SJCRH30 (cell line): ENCODE measurements around the gene PMF1. TPM values are rescaled to one million over a fixed set of nuclear protein-coding genes. Genes with fewer than 3 reads are reported as not detected.

Experiments
- DNase-seq, 2 experiments: peaks; one replicate each; pipeline ENCODE4 v3.0.0-alpha.2; 2015 to 2020
- H3K27ac ChIP-seq: fragments of 250-450 bp; sonication (Bioruptor Pico); 2 replicates; pipeline ENCODE4 v1.5.1; 2020; ENCODE audit warnings: mild to moderate bottlenecking, moderate library complexity
- H3K27me3 ChIP-seq: fragments of 250-450 bp; sonication (Bioruptor Pico); 2 replicates; pipeline ENCODE4 v1.5.1; 2020; ENCODE audit warnings: mild to moderate bottlenecking, moderate library complexity
- H3K36me3 ChIP-seq: fragments of 250-450 bp; sonication (Bioruptor Pico); 2 replicates; pipeline ENCODE4 v1.5.1; 2020; ENCODE audit warnings: mild to moderate bottlenecking, moderate library complexity
- H3K4me1 ChIP-seq: fragments of 250-450 bp; sonication (Bioruptor Pico); 2 replicates; pipeline ENCODE4 v1.5.1; 2020; ENCODE audit warnings: mild to moderate bottlenecking, moderate library complexity
- H3K4me3 ChIP-seq: fragments of 250-450 bp; sonication (Bioruptor Pico); 2 replicates; pipeline ENCODE4 v1.5.1; 2020; ENCODE audit warnings: mild to moderate bottlenecking, moderate library complexity
- H3K9me3 ChIP-seq: fragments of 250-450 bp; sonication (Bioruptor Pico); replicated peaks from 2 replicates; pipeline ENCODE4 v1.5.1; 2020; ENCODE audit warnings: mild to moderate bottlenecking, moderate library complexity
- total RNA-seq: library from RNA; depleted of rRNA; stranded (reverse); fragments of >200 nt; shearing (Covaris generic); gene quantifications from 2 replicates; pipeline ENCODE4 v1.2.3, GENCODE V29; 2014

Gene PMF1
- total RNA-seq, 1 experiment from 2014 or later = 59.7 TPM

GRCh38 chr1:156257711-156258110 lies 44.9 kb downstream of the PMF1 start:
- DNase-seq = no peak
- no peaks in the 10 kb centered on the region for H3K27me3 ChIP-seq
- no peak overlapping the region for H3K27ac ChIP-seq
- H3K4me3 ChIP-seq = no peak overlapping the region
- peaks cover 66% of the 10 kb centered on the region for H3K36me3 ChIP-seq
- no peaks in the 10 kb centered on the region for H3K9me3 ChIP-seq
- peaks cover 13% of the 10 kb centered on the region for H3K4me1 ChIP-seq

- H3K27me3 ChIP-seq = no peaks in the 10 kb centered on the region
- H3K36me3 ChIP-seq = peaks cover 70% of the 10 kb centered on the region
- no peak for DNase-seq
- H3K27ac ChIP-seq = no peak overlapping the region
- H3K9me3 ChIP-seq = no peaks in the 10 kb centered on the region
- no peak overlapping the region for H3K4me3 ChIP-seq
- peaks cover 13% of the 10 kb centered on the region for H3K4me1 ChIP-seq
Measured at GRCh38 chr1:156258859-156259258, 46.1 kb downstream of the PMF1 start.

GRCh38 chr1:156259805-156260204 lies 47.0 kb downstream of the PMF1 start:
- Histone ChIP-seq H3K27ac (no peak overlapping the region), H3K4me3 (no peak overlapping the region), H3K4me1 (peaks cover 13% of the 10 kb centered on the region), H3K9me3 (no peaks in the 10 kb centered on the region), H3K27me3 (no peaks in the 10 kb centered on the region), H3K36me3 (peaks cover 71% of the 10 kb centered on the region)
- DNase-seq = no peak

- Histone ChIP-seq H3K36me3 (peaks cover 72% of the 10 kb centered on the region), H3K4me3 (no peak overlapping the region), H3K27me3 (no peaks in the 10 kb centered on the region), H3K9me3 (no peaks in the 10 kb centered on the region), H3K27ac (peak overlapping the region; percentile 43; the same call in 1 of the 2 replicates), H3K4me1 (peaks cover 13% of the 10 kb centered on the region)
- DNase-seq = peak; percentile 88 to 94
Measured at GRCh38 chr1:156260896-156261295, 48.1 kb downstream of the PMF1 start.

- Histone ChIP-seq H3K36me3 (peaks cover 84% of the 10 kb centered on the region), H3K4me1 (peaks cover 13% of the 10 kb centered on the region), H3K27me3 (no peaks in the 10 kb centered on the region), H3K4me3 (no peak overlapping the region), H3K27ac (no peak overlapping the region), H3K9me3 (no peaks in the 10 kb centered on the region)
- DNase-seq = no peak
Measured at GRCh38 chr1:156262461-156263287, 49.9 kb downstream of the PMF1 start.

GRCh38 chr1:156263288-156263655 lies 50.5 kb downstream of the PMF1 start:
- Histone ChIP-seq H3K27ac (no peak overlapping the region), H3K9me3 (no peaks in the 10 kb centered on the region), H3K27me3 (no peaks in the 10 kb centered on the region), H3K4me3 (no peak overlapping the region), H3K4me1 (peaks cover 13% of the 10 kb centered on the region), H3K36me3 (peaks cover 84% of the 10 kb centered on the region)
- DNase-seq = no peak

GRCh38 chr1:156266051-156266450 lies 53.2 kb downstream of the PMF1 start:
- Histone ChIP-seq H3K9me3 (no peaks in the 10 kb centered on the region), H3K4me1 (peaks cover 5% of the 10 kb centered on the region; the same call in 1 of the 2 replicates), H3K4me3 (no peak overlapping the region), H3K27ac (no peak overlapping the region), H3K27me3 (no peaks in the 10 kb centered on the region), H3K36me3 (peaks cover 76% of the 10 kb centered on the region)
- DNase-seq = no peak

GRCh38 chr1:156268336-156268735 lies 55.5 kb downstream of the PMF1 start:
- Histone ChIP-seq H3K4me3 (no peak overlapping the region), H3K36me3 (peaks cover 81% of the 10 kb centered on the region), H3K27me3 (no peaks in the 10 kb centered on the region), H3K9me3 (no peaks in the 10 kb centered on the region), H3K27ac (no peak overlapping the region), H3K4me1 (no peaks in the 10 kb centered on the region)
- no peak for DNase-seq

GRCh38 chr1:156270314-156270713 lies 57.5 kb downstream of the PMF1 start:
- no peaks in the 10 kb centered on the region for H3K4me1 ChIP-seq
- H3K27ac ChIP-seq = no peak overlapping the region
- H3K4me3 ChIP-seq = no peak overlapping the region
- H3K36me3 ChIP-seq = peaks cover 79% of the 10 kb centered on the region
- no peaks in the 10 kb centered on the region for H3K9me3 ChIP-seq
- no peak for DNase-seq
- H3K27me3 ChIP-seq = no peaks in the 10 kb centered on the region

- Histone ChIP-seq H3K36me3 (peaks cover 60% of the 10 kb centered on the region), H3K27ac (no peak overlapping the region), H3K4me1 (peaks cover 7% of the 10 kb centered on the region), H3K9me3 (no peaks in the 10 kb centered on the region), H3K27me3 (no peaks in the 10 kb centered on the region), H3K4me3 (no peak overlapping the region)
- DNase-seq = no peak
Measured at GRCh38 chr1:156276532-156276931, 63.7 kb downstream of the PMF1 start.

- no peak overlapping the region for H3K4me3 ChIP-seq
- H3K36me3 ChIP-seq = peaks cover 56% of the 10 kb centered on the region
- no peak for DNase-seq
- peaks cover 9% of the 10 kb centered on the region for H3K4me1 ChIP-seq
- no peaks in the 10 kb centered on the region for H3K27me3 ChIP-seq
- H3K9me3 ChIP-seq = no peaks in the 10 kb centered on the region
- no peak overlapping the region for H3K27ac ChIP-seq
Measured at GRCh38 chr1:156276966-156277381, 64.2 kb downstream of the PMF1 start.

- Histone ChIP-seq H3K9me3 (no peaks in the 10 kb centered on the region), H3K27me3 (no peaks in the 10 kb centered on the region), H3K4me3 (no peak overlapping the region)
Measured at GRCh38 chr1:156279837-156280236, 67.0 kb downstream of the PMF1 start.

GRCh38 chr1:156281281-156281680 lies 68.5 kb downstream of the PMF1 start:
- Histone ChIP-seq H3K9me3 (no peaks in the 10 kb centered on the region), H3K4me1 (peaks cover 9% of the 10 kb centered on the region), H3K36me3 (peaks cover 22% of the 10 kb centered on the region), H3K4me3 (peak overlapping the region; percentile 91), H3K27ac (no peak overlapping the region; the same call in 1 of the 2 replicates), H3K27me3 (no peaks in the 10 kb centered on the region)
- DNase-seq = peak; percentile 22 to 33

More at GRCh38 chr1:156279837-156280236, 67.0 kb downstream of the PMF1 start:
- Histone ChIP-seq H3K36me3 (peaks cover 33% of the 10 kb centered on the region), H3K4me1 (peaks cover 9% of the 10 kb centered on the region), H3K27ac (no peak overlapping the region)
- no peak for DNase-seq

GRCh38 chr1:156281693-156282478 lies 69.1 kb downstream of the PMF1 start:
- Histone ChIP-seq H3K27me3 (no peaks in the 10 kb centered on the region), H3K27ac (peak overlapping the region; percentile 87), H3K4me3 (peak overlapping the region; percentile 91), H3K36me3 (peaks cover 16% of the 10 kb centered on the region), H3K9me3 (no peaks in the 10 kb centered on the region), H3K4me1 (peaks cover 9% of the 10 kb centered on the region)
- DNase-seq = peak in 1 of 2 experiments; percentile 30
